DND-41 (cell line): Measurements from ENCODE around the gene BBS5.

Experiments
- CTCF ChIP-seq: IDR thresholded peaks from 2 replicates; pipeline ENCODE4 v1.5.1; 2012; ENCODE audit warnings: borderline replicate concordance, low read length, moderate library complexity, mild to moderate bottlenecking; ENCODE audit not compliant: poor library complexity, severe bottlenecking; ENCODE audit errors: extremely low read depth
- EZH2 ChIP-seq: IDR thresholded peaks from 3 replicates; pipeline ENCODE4 v1.6.1; 2012; ENCODE audit warnings: borderline replicate concordance, low read depth, mild to moderate bottlenecking, moderate library complexity, low read length, inconsistent platforms; ENCODE audit not compliant: severe bottlenecking

- TF ChIP-seq CTCF: no peak
- no peak for TF ChIP-seq EZH2
Measured at GRCh38 chr2:169448316-169448715, 31.0 kb upstream of the BBS5 start.
